Stimulated activated CD4-positive, alpha-beta T cell treated with anti-CD3 and anti-CD28 coated beads, Interleukin-4, amount 100 ng/mL, for 1 hour (primary cell): Measurements from ENCODE around the gene FAM184A.

Source experiments
- DNase-seq: peaks from one replicate; pipeline ENCODE4 v3.0.0-alpha.2; 2020

Gene FAM184A

DNA sequence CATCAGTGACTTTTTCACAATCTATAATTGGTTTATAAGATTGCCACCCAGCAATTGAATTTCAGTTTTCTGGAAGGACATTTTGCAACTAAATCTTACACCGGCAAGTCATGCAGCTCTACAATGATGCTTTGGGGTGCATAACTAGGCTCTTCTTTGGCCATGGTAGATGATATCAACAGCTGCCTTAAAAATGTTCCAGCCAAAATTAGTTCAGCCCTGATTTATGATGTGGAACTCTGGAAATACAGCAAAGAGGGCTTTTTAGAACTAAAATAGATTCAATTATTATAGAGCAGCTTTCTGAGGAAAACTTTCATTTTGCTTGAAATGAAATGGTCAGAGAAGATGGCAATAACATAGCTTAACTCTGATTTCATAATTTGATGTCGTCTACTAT, 125.1 kb downstream of the FAM184A start:
- DNase-seq = no peak

DNA sequence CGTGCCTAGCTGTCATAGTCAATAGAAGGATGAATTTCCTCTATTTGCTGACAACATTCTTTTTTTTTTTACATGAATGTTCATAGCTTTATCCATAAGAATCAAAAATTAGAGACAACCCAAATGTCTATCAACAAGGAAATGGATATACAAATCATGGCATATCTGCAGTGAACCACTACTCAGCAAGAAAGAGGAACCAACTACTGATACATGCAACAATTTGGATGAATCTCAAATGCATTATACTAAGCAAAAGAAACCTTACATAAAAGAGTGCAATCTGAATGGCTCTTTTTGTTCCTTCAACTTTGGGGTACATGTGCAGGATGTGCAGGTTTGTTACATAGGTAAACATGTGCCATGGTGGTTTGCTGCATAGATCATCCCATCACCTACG, 125.8 kb downstream of the FAM184A start:
- no peak for DNase-seq

DNA sequence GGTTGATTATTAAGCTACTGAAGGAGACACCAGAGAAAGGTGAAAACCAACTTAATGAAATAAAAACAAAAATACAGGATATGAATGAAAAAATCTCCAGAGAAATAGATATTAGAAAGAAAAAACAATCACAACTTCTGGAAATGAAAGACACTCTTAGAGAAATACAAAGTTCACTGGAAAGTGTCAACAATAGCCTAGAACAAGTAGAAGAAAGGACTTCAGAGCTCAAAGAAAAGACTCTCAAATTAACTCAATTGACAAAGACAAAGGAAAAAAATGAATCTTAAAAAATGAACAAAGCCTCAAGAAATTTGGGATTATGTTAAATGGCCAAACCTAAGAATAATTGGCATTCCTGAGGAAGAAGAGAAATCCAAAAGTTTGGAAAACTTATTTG, 133.2 kb downstream of the FAM184A start:
- no peak for DNase-seq

DNA sequence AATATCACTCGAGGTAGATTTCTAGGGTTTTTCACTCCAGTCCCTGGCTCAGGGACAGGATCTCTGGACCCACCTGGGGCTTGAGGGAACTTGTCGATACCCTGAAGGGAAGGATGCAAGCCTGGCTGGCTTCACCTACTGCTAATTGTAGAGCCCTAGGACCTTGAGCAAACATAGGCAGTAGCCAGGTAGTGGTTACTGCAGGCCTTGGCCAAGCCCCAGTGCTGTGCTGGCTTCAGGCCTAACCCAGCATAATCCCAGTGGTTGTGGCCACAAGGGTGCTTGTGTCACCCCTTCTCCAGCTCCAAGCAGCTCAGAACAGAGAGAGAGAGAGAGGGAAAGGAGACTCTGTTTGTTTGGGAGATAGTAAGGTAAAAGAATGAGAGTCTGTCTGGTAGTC, 137.7 kb downstream of the FAM184A start:
- DNase-seq = no peak

DNA sequence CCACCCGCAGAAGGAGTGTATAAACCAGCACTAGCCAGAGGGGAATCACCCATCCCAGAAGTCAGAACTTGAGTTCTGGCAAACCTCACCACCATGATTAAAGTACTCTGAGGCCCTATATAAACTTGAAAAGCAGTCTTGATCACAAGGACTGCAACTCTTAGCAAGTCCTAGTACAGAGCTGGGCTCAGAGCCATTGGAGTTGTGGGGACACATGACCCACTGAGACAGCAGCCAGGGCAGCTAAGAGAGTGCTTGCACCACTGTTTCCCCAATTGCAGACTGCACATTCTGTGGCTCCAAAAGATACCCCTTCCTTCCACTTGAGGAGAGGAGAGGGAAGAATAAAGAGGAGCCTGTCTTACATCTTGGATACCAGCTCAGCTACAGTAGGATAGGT, 138.8 kb downstream of the FAM184A start:
- DNase-seq = no peak

DNA sequence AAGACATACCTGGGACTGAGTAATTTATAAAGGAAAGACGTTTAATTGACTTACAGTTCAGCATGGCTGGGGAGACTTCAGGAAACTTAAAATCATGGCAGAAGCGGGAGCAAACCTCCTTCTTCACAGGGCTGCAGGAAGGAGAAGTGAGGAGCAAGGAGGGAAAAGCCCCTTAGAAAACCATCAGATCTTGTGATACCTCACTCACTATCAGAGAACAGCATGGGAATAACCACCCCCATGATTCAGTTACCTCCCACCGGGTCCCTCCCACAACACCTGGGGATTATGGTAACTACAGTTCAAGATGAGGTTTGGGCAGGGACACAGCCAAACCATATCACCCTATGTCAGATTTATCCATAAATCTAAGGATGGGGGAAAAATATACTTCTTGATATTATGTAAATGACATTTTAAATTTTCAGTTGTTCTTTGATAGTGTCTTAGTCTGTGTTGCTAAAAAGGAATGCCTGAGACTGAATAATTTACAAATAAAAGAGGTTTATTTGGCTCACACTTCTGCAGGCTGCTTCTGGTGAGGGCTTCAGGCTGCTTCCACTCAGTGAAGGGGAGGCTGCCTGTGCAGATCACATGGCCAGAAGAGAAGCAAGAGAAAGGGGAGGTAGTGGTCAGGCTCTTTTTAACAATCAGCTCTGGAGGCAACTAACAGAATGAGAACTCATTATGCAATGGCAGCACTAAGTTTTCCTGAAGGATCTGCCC, 142.3 kb downstream of the FAM184A start:
- DNase-seq = no peak

DNA sequence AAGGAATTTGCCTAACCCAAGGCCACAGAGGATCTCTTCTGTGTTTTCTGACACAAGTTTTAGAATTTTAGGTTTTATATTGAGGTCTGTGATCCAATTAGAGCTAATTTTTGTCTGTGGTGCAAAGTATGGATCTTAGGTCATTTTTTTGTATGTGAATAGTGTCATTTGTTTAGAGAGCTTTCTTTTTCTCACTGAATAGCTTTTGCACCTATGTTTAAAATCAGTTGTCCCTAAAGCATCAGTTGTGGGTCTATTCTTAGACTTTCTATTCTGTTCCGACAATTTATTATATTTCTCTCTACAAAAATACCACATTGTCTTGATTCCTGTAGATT, 143.2 kb downstream of the FAM184A start:
- no peak for DNase-seq

DNA sequence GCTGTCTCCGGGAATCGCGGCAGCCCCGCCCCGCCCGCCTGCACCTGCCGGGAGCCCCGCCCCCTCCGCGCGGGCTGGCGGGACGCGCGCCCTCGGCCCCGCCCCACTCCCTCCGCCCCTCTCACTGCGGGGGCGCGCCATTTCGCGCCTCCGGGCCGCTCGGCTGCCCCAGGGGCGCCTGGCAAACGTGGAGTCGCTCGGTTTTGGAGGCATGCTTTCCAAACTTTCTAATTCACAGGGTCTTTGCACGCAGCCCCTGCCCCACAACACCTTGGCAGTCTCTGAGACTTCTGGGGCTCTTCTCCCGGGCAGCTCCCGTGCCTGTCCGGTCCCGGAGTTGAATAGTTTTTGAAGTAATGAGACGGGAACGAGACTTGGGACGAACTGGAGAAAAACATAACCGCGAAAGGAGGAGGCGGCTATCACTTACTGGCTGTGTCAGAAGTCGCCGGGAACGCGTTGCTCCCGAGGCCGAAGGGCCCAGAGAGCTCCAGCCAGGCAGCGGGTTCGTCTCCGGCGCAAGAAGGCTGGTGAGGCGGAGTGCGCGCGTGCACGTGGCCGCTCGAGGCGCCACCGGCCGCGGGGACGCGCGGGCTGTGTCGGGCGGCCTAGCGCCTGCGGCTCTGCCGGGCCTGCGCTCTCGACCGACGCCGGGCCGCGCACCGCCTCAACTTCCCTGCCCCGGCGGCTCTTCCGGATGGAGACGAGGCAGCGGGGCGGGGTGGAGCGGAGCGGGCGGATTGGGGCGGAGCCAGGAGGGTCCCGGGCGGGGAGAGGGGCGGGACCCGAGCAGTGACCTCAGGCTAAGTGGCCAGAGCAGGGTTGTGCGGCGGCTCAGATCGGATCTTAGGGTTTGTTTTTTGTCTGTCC, 143.8 kb downstream of the FAM184A start, which contains the start of gene MCM9:
MCM9 (minus strand) TSS at position 699 of the 870 bp plus-strand sequence. CDS start 3,436 bp downstream, outside the sequence.
- DNase-seq = peak; percentile 88

DNA sequence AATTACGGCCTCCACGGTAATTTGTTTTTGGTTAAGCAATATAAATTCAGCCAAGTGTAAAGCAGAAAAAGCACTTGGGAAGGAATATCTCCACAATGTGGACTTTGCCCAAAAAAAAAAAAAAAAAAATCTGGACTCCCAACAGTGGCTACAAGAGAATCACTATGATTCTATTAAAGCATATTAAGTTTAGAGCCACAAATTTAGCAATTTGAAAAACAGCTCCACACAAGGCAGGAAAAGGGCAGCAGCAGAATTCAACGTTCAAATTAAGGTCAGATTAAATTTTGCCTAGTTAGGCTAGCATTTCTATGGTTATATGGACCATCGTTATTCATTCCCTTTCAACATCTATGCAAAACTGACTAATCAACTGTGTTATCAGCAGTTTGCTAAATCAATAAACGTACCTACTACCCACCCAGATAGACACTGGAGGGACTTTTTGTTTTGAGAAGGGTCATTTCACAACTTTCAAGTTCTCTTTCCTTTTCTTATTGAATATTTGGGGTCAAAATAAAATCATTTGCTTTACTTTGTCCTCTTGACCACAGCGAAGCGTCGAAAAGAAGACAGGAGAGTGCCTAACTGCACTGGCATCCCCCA, 144.5 kb downstream of the FAM184A start:
- no peak for DNase-seq

DNA sequence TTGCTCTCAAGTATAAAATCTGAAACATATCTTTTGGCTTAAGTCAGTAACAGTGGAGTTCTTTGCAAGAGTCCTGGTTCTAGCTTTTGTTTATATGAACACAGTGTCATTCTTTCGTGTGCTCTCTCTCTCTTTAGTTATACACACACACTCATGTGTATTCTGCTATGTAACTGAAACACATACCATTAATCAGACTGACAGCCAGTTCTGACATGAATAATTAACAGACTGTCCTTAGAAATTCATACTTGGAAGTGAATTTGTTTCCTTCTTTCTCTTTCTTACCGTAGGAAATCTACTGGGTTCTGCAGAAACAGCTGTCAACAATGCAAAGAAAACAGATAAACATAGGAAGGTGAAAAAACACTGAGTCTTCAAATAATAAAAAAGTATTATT, 146.0 kb downstream of the FAM184A start:
- no peak for DNase-seq

DNA sequence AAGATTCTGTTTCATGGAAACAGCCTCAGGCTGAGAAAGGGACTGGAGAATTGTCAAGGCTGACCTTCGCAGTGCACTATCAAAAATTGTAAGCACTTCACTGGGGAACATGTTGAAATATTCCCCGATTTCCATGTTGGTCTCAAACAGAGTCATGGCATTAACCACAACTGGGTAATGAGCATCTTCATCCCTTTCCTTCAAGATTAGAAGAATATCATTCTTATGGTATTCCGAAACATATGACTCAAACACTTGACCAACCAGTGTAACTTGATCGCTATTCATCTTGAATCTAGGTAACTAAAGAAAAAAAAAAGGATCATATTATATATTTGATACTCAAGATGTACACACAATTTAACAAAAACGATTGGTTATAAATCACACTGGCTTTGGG, 147.0 kb downstream of the FAM184A start:
- no peak for DNase-seq

DNA sequence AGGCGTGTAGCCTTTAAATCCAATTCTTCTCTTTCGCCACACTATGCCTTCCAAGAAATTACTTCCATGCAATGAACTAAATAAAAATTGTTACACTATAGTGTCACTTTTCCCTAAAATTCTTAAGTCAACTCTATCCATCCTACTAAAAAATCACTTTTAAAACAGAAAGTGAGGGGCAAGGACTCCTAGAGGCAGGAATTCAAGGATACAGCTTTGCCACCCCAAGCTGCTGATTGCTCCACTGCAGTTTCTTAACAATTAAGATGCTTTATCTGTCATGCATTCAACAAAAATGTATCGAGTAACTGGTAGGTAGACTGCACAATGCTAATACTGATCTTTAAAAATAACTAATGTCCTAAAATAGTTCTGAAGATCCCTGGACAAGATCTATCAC, 147.8 kb downstream of the FAM184A start:
- no peak for DNase-seq

DNA sequence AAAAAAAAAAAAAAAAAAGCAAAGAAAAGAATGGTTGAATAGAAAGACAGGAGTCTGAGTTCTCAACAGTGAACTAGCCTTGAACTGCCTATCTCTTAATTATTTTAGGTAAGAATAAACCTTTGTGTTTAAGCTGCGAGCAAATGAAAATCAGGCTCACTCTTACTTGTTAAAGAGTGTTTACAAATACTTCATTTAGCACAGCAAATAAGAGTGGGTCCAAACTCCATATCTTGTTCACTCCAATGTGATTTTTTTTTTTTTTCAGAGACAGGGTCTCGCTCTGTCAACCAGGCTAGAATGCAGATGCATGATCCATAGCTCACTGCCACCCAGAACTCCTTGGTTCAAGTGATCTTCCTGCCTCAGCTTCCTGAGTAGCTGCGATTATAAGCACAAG, 155.4 kb downstream of the FAM184A start:
- no peak for DNase-seq

DNA sequence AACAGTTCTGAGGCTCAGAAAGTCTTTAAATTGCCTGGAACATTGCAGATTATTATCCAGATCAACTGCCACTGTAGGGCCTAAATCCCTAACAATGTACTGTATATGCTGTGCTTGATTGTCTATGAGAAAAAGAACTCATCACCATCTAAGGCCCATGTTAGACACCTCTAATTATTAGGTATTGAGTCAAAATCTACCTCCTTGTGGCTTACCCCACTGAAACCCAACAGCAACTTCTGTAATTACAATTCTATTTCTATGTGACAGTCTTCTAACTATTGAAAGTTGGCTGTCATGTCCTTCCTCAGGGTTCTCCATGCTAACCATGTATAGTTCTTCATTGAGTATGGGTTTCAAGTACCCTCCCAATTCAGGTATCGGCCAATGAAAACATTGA, 157.4 kb downstream of the FAM184A start:
- DNase-seq = no peak

DNA sequence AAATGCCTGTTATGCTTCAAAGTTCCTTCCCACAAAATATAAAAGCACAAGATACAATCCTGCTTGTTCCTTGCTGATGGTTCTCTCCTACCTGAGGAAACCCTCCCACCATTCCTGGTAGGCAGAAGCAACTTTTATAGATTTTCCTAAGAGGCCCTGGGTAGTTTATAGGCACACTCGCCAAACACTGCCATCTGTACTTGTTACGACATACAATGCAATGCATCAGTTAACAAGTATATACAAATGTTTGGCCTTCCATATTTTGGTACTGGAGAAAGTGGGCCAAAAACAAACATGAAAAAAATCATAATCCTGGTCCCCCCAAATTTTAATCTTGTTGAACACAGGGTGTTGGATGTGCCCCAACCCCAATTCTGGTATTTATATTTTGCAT, 160.1 kb downstream of the FAM184A start:
- no peak for DNase-seq

DNA sequence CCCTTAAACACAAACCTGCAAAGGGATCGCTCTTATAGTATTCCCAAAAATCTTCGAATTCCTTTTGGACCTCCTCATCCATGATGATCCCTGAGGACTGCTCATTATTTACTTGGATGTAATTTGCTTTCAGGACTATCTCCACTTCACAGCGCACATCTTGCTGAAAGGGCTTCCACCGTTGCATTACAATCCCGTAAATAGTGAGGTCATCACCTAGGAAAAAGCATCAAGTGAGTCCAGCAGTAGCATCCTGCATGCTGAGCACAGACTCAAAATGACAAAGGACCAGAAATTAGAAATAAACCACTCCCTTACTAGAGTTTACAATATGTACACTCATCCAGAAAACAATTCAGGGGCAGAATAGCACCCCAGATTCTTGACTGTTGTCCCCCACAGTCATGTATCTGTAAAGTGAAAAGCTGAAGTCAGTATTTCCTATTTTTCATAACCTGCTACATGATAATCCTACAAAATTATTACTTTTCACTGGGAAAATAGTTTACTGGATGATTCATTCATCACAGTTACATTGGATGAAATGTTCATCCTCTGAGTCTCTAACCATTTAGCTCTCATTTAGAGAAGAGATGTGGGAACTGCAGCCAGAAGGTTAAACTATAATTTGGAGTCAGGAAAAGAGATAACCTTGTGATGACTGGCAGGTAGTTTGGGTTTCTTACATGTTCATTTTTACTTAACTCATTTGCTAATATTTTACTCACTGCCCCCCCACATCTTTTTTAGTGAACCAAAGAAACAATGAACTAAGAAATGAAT, 160.7 kb downstream of the FAM184A start:
- DNase-seq = no peak

DNA sequence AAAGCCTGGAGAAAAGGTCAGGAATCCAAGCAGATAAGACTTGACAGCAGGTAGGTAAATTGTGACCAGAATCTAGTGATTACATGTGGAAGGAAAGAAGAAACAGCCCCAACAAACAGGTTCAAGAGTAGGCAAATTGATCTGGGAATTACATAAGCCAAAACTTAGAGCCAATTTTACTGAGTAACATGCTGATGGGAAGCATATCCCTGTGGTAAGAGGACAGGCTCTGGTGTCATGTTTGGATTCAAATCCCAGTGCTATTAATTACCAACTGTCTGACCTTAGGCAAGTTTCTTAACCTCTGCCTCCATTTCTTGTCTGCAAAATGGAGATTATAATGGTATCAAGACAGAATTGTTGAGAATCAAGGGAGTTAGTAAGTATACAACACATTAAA, 163.9 kb downstream of the FAM184A start:
- DNase-seq = no peak

DNA sequence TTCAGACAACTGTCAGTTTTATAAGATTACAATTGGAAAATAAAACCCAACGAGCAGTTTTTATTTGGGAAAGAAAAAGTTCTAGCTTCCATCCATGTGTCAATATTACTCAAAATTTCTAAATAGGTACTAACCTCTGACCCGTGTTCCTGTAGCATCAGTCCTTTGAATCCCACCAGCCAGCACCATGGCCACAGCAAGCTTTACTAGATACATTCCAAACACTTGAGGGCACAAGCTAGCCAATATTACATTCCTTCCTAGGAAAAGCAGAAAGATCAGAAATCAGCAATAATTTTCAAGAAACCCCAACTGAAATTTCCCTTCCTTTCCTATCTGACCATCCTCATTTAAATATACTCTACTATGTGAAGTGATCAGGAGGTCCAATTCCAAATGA, 165.3 kb downstream of the FAM184A start:
- DNase-seq = no peak

DNA sequence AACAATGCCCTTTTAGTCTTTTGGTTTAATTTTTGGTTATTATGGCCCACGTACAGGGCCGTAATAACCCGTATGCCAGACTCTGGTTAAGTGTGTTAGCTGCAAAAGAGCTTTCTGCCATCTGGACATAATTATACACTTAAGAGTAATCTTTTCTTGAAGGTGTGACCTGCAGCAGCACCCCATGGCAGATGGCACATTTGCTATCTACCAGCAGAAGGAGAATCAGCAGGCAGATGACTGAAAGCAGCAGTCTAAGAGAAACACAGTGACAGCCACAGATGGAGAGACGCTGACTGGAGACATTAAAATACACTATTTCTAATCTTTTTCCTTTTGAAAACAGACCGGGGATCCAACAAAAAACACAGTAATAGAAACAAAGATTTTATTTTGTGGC, 165.8 kb downstream of the FAM184A start:
- no peak for DNase-seq
